Central memory CD8-positive, alpha-beta T cell (primary cell): ENCODE results near the gene PDE4D.

Source experiments
- ATAC-seq: fragments of 150-1000 bp; cut with Tn5 transposase; replicated peaks from 2 replicates; pipeline ENCODE4 v1.10.0; 2022; ENCODE audit warnings: mild to moderate bottlenecking, moderate FRiP score, moderate number of reproducible peaks; ENCODE audit not compliant: poor library complexity, severe bottlenecking; ENCODE audit errors: extremely low read depth
- DNase-seq, 2 donors: peaks; one replicate each; pipeline ENCODE4 v3.0.0; 2021; ENCODE audit warnings: low spot score in 2 of 2
- H3K27ac Mint-ChIP-seq: one replicate; pipeline ENCODE4 v1.8.0; 2022; ENCODE audit warnings: low read depth, mild to moderate bottlenecking, moderate library complexity, mixed read lengths
- H3K27me3 Mint-ChIP-seq: one replicate; pipeline ENCODE4 v1.8.0; 2022; ENCODE audit warnings: mixed read lengths
- H3K36me3 Mint-ChIP-seq: one replicate; pipeline ENCODE4 v1.8.0; 2022; ENCODE audit warnings: mild to moderate bottlenecking, moderate library complexity, mixed read lengths; ENCODE audit not compliant: insufficient read depth
- H3K4me1 Mint-ChIP-seq: one replicate; pipeline ENCODE4 v1.8.0; 2022; ENCODE audit warnings: mixed read lengths
- H3K4me3 Mint-ChIP-seq: one replicate; pipeline ENCODE4 v1.8.0; 2022; ENCODE audit warnings: mild to moderate bottlenecking, moderate library complexity, mixed read lengths
- H3K9me3 Mint-ChIP-seq: one replicate; pipeline ENCODE4 v1.8.0; 2022; ENCODE audit warnings: mixed read lengths

Gene PDE4D

DNA sequence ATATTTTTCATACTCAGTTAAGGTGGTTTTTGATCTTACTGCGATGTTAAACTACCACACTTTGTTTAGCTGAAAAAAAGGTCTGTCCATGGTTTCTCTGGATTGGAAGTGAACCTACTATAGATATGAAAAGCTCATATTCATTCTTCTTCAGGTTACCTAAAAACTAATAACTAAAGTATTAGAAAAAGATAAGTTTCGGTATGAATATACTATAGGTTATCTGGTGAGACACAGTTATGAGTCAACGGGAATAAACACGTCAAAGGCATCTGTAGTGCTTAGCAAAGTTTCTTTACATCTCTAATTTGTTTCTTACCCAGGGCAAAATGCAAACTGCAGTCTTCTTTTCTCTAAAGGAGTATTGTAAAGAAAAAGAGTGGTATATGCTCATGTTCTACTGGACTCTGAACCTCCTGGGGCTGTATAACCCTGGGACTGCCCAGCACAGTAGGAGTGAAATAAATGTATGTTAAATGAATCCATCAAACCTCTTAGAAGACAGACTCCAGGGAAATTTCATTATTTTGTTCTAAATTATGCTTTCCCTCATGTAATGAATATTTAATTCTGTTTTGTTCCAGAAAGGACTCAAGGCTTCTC, 521.9 kb downstream of the PDE4D start:
- peaks cover 60% of the 10 kb centered on the region for H3K27me3 Mint-ChIP-seq
- H3K27ac Mint-ChIP-seq, result no peak overlapping the region
- no peak for ATAC-seq
- no peaks in the 10 kb centered on the region for H3K36me3 Mint-ChIP-seq
- H3K4me3 Mint-ChIP-seq, result no peak overlapping the region
- no peak for DNase-seq
- H3K9me3 Mint-ChIP-seq, result peaks cover 9% of the 10 kb centered on the region
- no peaks in the 10 kb centered on the region for H3K4me1 Mint-ChIP-seq

DNA sequence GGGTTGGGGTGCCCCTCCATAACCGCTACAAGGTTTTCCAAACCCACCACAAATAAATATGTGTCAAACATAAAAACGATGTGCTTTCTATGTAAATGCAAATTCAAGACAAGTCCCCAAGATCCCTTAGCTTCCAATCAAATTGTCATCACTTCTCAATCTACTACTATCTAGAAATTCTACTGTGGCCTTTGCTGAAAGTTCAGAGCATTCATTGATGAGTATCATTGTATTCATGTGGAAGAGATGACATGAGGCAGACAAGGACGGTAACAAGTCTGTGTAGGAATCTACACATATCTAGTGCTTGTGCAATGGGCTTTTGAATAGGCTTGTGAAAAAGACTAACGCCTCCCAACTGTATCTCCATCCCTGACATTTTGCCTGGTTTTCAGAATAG, 524.6 kb downstream of the PDE4D start:
- no peaks in the 10 kb centered on the region for H3K36me3 Mint-ChIP-seq
- no peak for ATAC-seq
- no peak overlapping the region for H3K4me3 Mint-ChIP-seq
- peaks cover 37% of the 10 kb centered on the region for H3K27me3 Mint-ChIP-seq
- peaks cover 4% of the 10 kb centered on the region for H3K9me3 Mint-ChIP-seq
- H3K4me1 Mint-ChIP-seq, result no peaks in the 10 kb centered on the region
- no peak overlapping the region for H3K27ac Mint-ChIP-seq
- no peak for DNase-seq

DNA sequence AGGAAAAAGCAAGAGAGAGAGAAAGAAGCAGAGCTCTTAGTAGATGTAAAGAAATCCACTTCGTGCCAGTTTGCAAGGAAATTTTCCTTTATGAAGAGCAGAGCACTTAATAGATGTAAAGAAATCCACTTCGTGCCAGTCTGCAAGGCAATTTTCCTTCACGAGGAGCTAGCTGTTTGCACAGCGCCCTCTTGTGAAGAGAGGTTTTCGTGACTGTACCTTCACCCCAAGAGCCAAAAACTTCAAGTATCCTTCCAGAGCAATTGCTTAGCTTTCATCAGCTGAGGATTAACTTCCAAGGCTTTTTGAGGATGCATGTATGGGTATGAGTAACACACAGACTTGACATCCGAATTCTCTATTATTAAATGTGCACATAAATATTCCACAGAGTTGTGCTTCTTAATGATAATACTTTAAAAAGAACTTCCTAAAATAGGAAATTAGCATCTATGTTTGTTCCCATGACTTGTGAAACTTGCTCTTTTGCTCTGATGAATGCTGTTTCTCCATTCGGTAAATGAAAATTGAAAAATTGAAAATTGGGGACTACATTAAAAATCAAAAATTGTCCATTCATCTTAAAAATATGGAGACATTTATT, 525.6 kb downstream of the PDE4D start:
- Mint-ChIP-seq H3K4me3 (no peak overlapping the region), H3K9me3 (no peaks in the 10 kb centered on the region), H3K36me3 (no peaks in the 10 kb centered on the region), H3K27ac (no peak overlapping the region), H3K4me1 (no peaks in the 10 kb centered on the region), H3K27me3 (peaks cover 41% of the 10 kb centered on the region)
- DNase-seq (no peak), ATAC-seq (no peak)

DNA sequence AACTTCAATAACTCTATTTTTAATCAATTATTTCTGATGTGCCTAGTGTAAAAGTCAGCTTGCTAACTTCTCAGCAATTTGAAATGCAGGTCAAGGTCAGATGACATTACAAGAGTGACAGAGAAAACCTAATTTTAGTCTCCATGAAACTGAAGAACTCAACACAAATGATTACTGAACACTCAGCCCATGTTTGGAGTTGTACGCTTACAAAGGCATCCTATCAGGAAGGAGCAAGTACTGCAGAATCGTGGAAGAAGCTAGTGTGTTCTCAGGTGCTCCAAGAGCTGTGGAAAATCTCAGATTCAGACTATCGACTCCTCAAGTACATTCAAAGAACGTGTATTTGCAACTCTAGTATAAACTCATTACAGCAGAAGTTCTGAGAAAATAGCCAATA, 526.7 kb downstream of the PDE4D start:
- no peak overlapping the region for H3K4me3 Mint-ChIP-seq
- no peak for ATAC-seq

DNA sequence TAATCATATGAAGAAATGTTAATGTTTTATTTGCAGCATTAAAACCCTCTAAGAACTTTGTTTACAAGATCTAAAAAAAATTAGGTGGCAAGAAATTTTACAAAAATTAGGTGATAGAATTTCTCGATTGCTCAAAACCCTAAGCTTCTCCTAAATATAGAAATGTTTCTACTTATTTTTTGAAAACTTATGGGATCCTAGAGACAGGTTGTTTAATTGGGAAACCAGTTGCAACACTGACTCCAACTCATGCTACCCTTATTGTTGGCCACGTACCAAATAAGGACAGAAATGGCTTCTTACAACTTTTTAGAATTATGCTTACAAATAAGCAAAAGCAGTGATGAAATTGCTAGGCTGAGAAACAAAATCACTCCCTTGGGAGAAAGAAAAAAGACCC, 531.1 kb downstream of the PDE4D start:
- no peak overlapping the region for H3K4me3 Mint-ChIP-seq
- H3K36me3 Mint-ChIP-seq, result no peaks in the 10 kb centered on the region
- ATAC-seq, result no peak
- peaks cover 49% of the 10 kb centered on the region for H3K27me3 Mint-ChIP-seq
- DNase-seq, result no peak
- H3K4me1 Mint-ChIP-seq, result no peaks in the 10 kb centered on the region
- H3K9me3 Mint-ChIP-seq, result no peaks in the 10 kb centered on the region
- no peak overlapping the region for H3K27ac Mint-ChIP-seq

More for the DNA sequence above, 526.7 kb downstream of the PDE4D start:
- Mint-ChIP-seq H3K27me3 (peaks cover 47% of the 10 kb centered on the region), H3K9me3 (no peaks in the 10 kb centered on the region), H3K36me3 (no peaks in the 10 kb centered on the region), H3K4me1 (no peaks in the 10 kb centered on the region), H3K27ac (no peak overlapping the region)
- no peak for DNase-seq

DNA sequence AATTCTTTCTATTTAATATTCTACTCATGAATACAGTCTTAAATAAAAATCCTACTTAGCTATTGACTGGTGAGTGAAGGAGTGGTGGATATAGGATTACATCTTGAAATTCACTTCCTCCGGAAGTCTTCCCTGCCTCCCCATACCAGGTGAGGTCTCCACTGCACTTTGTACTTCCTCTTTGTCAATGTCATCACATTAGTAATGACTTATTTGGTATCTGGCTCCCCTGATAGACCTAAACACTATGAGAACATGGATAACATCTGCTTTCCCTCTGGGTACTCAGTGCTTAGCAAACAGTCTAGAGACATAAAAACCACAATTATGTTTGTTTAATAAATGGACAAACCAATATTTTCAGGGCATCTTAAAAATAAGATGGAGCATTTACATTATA, 532.1 kb downstream of the PDE4D start:
- H3K36me3 Mint-ChIP-seq, result no peaks in the 10 kb centered on the region
- no peak overlapping the region for H3K27ac Mint-ChIP-seq
- peaks cover 49% of the 10 kb centered on the region for H3K27me3 Mint-ChIP-seq
- ATAC-seq (no peak), DNase-seq (no peak)
- H3K9me3 Mint-ChIP-seq, result no peaks in the 10 kb centered on the region
- H3K4me1 Mint-ChIP-seq, result no peaks in the 10 kb centered on the region
- no peak overlapping the region for H3K4me3 Mint-ChIP-seq

DNA sequence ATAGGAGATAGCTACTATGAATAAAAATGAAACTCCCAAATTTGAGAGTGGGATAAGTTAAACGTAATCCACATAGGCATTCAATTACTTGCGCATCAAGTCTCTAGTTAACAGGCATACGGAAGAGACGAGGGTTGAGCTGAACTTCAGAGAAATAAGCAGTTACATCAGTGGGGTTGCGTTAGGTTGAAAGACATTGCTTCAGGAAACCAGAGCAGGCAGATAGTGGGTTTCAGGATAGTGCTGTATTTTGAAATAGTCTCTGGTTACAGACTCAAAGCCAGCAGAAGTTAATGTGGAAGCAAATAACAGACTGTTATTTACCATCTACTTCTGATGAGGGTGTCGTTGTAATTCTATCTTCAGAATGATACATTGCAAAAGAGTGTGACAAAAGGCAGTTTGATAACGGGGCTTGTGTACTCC, 533.4 kb downstream of the PDE4D start:
- DNase-seq (no peak), ATAC-seq (no peak)
- H3K36me3 Mint-ChIP-seq, result no peaks in the 10 kb centered on the region
- H3K4me3 Mint-ChIP-seq, result no peak overlapping the region
- no peaks in the 10 kb centered on the region for H3K9me3 Mint-ChIP-seq
- peaks cover 49% of the 10 kb centered on the region for H3K27me3 Mint-ChIP-seq
- no peak overlapping the region for H3K27ac Mint-ChIP-seq
- no peaks in the 10 kb centered on the region for H3K4me1 Mint-ChIP-seq

DNA sequence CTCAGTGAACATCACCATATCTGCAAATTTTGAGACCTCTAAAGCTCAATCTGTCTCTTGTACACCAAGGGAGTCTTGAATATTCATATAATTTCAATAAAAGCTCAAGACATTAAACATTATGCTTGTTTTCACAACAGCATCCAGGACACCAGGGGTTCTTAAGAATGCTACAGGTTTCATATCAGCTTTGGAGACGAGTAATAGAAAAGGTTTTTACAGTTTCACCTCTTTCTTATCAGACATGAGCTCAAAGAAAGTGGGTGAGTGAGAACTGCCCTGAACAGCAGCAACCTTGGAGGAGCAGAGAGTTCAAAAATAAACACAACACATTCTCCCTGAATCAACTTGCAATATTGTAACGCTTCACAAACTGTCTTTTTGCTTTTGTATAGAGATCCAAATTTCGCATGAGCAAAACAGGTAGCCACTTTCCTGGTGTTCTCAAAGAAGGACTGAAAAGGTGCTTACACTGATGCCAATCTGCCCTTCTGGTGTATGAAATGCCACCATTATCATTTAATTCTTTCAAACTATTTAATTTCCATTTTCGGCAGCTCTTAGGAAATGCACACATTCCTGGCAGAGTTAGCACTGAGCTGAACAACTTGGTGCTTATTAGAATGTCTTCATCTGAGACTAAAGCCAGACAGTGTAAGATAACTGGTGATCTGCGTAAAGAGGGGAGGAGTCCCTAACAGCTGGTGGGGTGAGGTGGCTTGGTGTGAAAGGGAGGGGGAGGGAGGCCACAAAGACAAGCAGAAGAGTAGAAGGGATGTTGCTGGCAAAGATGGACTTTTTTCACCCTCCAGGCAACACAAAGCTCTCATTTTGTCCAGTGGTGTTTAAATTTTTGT, 535.3 kb downstream of the PDE4D start:
- DNase-seq, result no peak
- Mint-ChIP-seq H3K4me3 (no peak overlapping the region), H3K27ac (no peak overlapping the region), H3K9me3 (no peaks in the 10 kb centered on the region), H3K36me3 (no peaks in the 10 kb centered on the region), H3K4me1 (no peaks in the 10 kb centered on the region), H3K27me3 (peaks cover 50% of the 10 kb centered on the region)
- ATAC-seq, result no peak

DNA sequence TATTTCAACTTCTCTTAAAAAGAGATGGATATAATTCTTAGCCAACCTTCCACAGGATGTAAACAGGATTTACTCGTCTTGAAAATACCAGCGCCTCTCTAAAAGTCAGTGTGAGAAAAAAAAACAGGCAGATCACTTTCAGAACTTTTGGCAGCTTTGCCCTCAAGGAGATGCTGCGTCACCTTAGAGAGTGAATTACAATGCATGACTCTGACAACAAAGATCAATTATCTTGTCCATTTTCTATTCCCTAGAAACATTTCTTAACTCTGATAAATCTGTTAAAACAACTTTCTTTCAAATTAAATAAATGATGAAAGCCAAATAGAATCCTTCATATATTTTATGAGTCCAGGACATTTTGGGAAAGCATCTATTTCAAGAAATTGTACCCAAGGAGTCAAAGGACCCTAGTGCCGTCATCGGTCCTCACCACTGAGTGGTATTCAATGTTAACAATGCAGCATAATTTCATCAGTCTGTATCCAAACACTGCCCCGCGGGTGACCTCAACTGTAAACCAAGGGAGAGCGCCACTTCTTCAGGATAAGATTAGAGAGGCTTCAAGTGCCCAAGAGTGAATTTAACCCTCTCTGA, 536.0 kb downstream of the PDE4D start:
- ATAC-seq (no peak), DNase-seq (no peak)
- no peaks in the 10 kb centered on the region for H3K4me1 Mint-ChIP-seq
- H3K36me3 Mint-ChIP-seq, result no peaks in the 10 kb centered on the region
- no peak overlapping the region for H3K27ac Mint-ChIP-seq
- peaks cover 50% of the 10 kb centered on the region for H3K27me3 Mint-ChIP-seq
- no peak overlapping the region for H3K4me3 Mint-ChIP-seq
- no peaks in the 10 kb centered on the region for H3K9me3 Mint-ChIP-seq

DNA sequence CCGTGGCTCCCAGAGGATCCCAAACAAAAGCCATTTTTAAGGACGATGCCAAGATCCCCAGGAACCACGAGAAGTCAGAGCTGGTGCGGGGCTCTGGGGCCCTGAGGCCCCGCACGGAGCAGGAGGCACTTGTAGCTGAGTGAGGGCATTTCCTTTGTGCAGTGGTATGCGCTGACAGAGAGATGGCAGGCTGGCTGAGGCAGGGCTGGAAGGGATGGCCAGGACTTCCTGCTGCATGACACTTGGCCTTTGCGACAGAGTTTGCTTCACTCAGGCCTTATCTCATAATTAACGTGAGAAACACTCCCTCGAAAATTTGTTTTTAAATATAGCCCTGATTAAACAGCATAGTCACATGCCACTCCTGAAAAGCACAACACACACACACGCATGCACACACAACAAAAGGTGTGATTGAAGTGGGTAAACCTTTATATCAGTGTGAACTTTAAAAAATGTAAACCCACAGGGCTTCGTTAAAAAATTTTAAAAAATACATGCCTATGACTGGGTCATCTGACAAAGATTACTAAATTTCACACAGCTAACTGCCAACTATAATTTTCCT, 536.6 kb downstream of the PDE4D start:
- no peak for DNase-seq
- Mint-ChIP-seq H3K9me3 (no peaks in the 10 kb centered on the region), H3K4me3 (no peak overlapping the region), H3K27ac (no peak overlapping the region), H3K4me1 (no peaks in the 10 kb centered on the region), H3K27me3 (peaks cover 52% of the 10 kb centered on the region), H3K36me3 (no peaks in the 10 kb centered on the region)
- ATAC-seq, result peak; percentile 14

DNA sequence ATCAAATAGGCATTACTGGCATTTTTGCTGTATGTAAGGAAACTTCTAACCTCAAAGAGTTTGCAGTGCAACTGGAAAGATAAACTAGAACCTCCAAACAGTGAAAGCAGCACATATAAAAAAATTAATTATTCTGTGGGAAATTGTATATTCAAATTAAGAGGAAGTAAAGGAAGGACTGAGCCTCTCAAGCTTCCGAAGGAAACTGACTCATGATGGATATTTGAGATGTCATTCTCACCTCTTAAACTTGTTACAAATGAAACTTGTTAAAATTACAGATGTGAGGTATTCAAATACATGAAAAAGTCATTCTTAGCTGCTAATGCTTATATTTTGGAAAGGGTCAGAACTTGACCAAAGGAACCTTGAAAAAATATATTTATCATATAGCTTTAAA, 538.7 kb downstream of the PDE4D start:
- Mint-ChIP-seq H3K9me3 (no peaks in the 10 kb centered on the region), H3K27ac (no peak overlapping the region), H3K4me1 (no peaks in the 10 kb centered on the region), H3K27me3 (peaks cover 44% of the 10 kb centered on the region), H3K36me3 (no peaks in the 10 kb centered on the region), H3K4me3 (no peak overlapping the region)
- DNase-seq (no peak), ATAC-seq (no peak)

DNA sequence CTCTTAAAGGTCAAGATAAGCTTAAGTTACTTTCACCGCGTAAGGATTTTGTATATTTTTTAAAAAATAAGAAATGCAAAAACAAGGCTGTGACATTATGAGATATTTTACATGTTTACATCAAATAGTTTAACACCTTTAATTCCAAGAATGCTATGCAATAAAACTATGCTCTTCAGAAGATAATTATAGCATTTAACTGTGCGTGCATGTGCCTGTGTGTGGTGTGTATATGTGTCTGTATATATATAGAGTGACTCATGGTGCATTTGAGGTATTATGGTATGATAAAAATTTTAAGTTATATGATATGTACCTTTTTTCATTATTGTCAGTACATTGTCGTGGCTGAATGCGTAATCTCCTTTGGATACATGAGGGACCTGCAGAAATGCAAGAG, 539.3 kb downstream of the PDE4D start:
- Mint-ChIP-seq H3K4me3 (no peak overlapping the region), H3K4me1 (no peaks in the 10 kb centered on the region), H3K27ac (no peak overlapping the region), H3K9me3 (no peaks in the 10 kb centered on the region), H3K27me3 (peaks cover 41% of the 10 kb centered on the region), H3K36me3 (no peaks in the 10 kb centered on the region)
- DNase-seq, result no peak
- no peak for ATAC-seq
